Measurements from ENCODE around the gene LRRC75A. TPM values are rescaled to one million over a fixed set of nuclear protein-coding genes. Genes with fewer than 3 reads are reported as not detected.

LRRC75A gene
- total and polyA plus RNA-seq, 8 donors, result 1.1 to 306 (median 3.7) TPM

GRCh38 chr17:16483021-16483645 lies 8.9 kb downstream of the LRRC75A start:
- DNase-seq, result no peak
- Histone ChIP-seq H3K4me1 (peaks cover 16 to 29% (median 25%) of the 10 kb centered on the region in 4 donors), H3K27me3 (no peaks in the 10 kb centered on the region), H3K36me3 (no peaks in the 10 kb centered on the region), H3K4me3 (no peak overlapping the region), H3K27ac (no peak overlapping the region), H3K9me3 (no peaks in the 10 kb centered on the region)
- 89 to 94% (median 91%) methylated on average over 4 to 8 of the region's 8 CpGs for WGBS, 5 donors
- no peak for TF ChIP-seq POLR2AphosphoS5 (IDR thresholded peaks at IDR 0.05)
- no peak for TF ChIP-seq EP300 (IDR thresholded peaks at IDR 0.05)
- no peak for TF ChIP-seq CTCF (IDR thresholded peaks at IDR 0.05)
- no peak for TF ChIP-seq POLR2A (IDR thresholded peaks at IDR 0.05)
- intact Hi-C loops (cut with DNase I; ENCODE audit: low total_unique reads), result no loop called here

GRCh38 chr17:16482253-16482652 lies 9.7 kb downstream of the LRRC75A start:
- H3K27me3 ChIP-seq, result no peaks in the 10 kb centered on the region
- H3K4me1 ChIP-seq, result peaks cover 16 to 30% (median 26%) of the 10 kb centered on the region in 4 donors
- 88 to 97% (median 96%) methylated on average over 8 of the region's 8 CpGs for WGBS, 5 donors
- no peaks in the 10 kb centered on the region for H3K36me3 ChIP-seq
- intact Hi-C loops (cut with DNase I; ENCODE audit: low total_unique reads), result no loop called here
- no peak for TF ChIP-seq POLR2AphosphoS5 (IDR thresholded peaks at IDR 0.05)
- TF ChIP-seq EP300 (IDR thresholded peaks at IDR 0.05), result no peak
- TF ChIP-seq POLR2A (IDR thresholded peaks at IDR 0.05), result no peak
- no peak for TF ChIP-seq CTCF (IDR thresholded peaks at IDR 0.05)
- no peak overlapping the region for H3K4me3 ChIP-seq
- no peak for DNase-seq
- H3K27ac ChIP-seq, result no peak overlapping the region
- H3K9me3 ChIP-seq, result no peaks in the 10 kb centered on the region

GRCh38 chr17:16480995-16481394 lies 11.0 kb downstream of the LRRC75A start:
- DNase-seq, result peak in 1 of 2 donors; percentile 52
- H3K36me3 ChIP-seq, result no peaks in the 10 kb centered on the region
- H3K9me3 ChIP-seq, result no peaks in the 10 kb centered on the region
- H3K27ac ChIP-seq, result no peak overlapping the region
- intact Hi-C loops (cut with DNase I; ENCODE audit: low total_unique reads), result no loop called here
- 55 to 100% (median 74%) methylated on average over 4 to 6 of the region's 6 CpGs for WGBS, 5 donors
- peaks cover 5 to 19% (median 15%) of the 10 kb centered on the region in 4 donors for H3K4me1 ChIP-seq
- H3K4me3 ChIP-seq, result no peak overlapping the region
- no peaks in the 10 kb centered on the region for H3K27me3 ChIP-seq
- TF ChIP-seq POLR2A (IDR thresholded peaks at IDR 0.05) (no peak), CTCF (IDR thresholded peaks at IDR 0.05) (no peak), POLR2AphosphoS5 (IDR thresholded peaks at IDR 0.05) (no peak), EP300 (IDR thresholded peaks at IDR 0.05) (no peak)

DNA sequence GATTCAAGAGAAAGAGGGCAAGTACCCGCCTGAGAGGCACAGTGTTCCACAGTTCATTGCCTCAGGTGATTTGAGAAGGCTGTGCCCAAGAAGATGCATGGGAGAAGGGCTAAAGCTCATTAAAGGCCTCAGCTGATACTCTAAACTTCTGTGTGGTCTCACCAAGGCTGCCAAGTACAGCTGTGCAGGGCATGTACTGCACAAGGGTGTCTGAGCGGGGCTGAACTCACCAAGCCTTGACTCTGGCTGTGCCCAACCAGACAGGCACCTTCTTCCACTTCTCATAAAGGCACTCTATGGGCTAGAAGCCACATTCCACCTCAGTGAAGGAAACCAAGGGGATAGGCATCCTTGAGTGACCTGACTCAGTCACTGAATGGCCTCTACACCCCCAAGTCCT lies 12.7 kb downstream of the LRRC75A start:
- DNase-seq, result no peak
- Histone ChIP-seq H3K27me3 (no peaks in the 10 kb centered on the region), H3K9me3 (no peaks in the 10 kb centered on the region), H3K4me3 (no peak overlapping the region), H3K27ac (peak overlapping the region in 1 of 5 donors; percentile 3), H3K36me3 (no peaks in the 10 kb centered on the region), H3K4me1 (peaks cover 0 to 10% (median 8%) of the 10 kb centered on the region in 4 donors)
- intact Hi-C loops (cut with DNase I; ENCODE audit: low total_unique reads), result no loop called here
- TF ChIP-seq POLR2AphosphoS5 (IDR thresholded peaks at IDR 0.05), result no peak
- no peak for TF ChIP-seq CTCF (IDR thresholded peaks at IDR 0.05)
- no peak for TF ChIP-seq EP300 (IDR thresholded peaks at IDR 0.05)
- no peak for TF ChIP-seq POLR2A (IDR thresholded peaks at IDR 0.05)
- 91 to 100% (median 95%) methylated on average over 2 of the region's 2 CpGs for WGBS, 5 donors

Data from stomach (tissue), 9 donors.